Osteoblast (primary cell): ENCODE results near the gene ATXN1L. TPM values are rescaled to one million over a fixed set of nuclear protein-coding genes. Genes with fewer than 3 reads are reported as not detected.

ENCODE experiments used
- DNase-seq: peaks from one replicate; pipeline ENCODE4 v3.0.0; 2011; ENCODE audit warnings: low spot score, mixed read lengths; ENCODE audit not compliant: insufficient read length; ENCODE audit errors: missing footprints
- H2AFZ ChIP-seq: 2 replicates; pipeline ENCODE4 v1.6.0; 2011; ENCODE audit warnings: mild to moderate bottlenecking, low read length
- H3K27ac ChIP-seq: 2 replicates; pipeline ENCODE4 v1.5.1; 2011; ENCODE audit warnings: mild to moderate bottlenecking, low read depth, low read length, moderate library complexity
- H3K27me3 ChIP-seq: 2 replicates; pipeline ENCODE4 v1.6.0; 2012; ENCODE audit warnings: mild to moderate bottlenecking, control low read depth, inconsistent platforms, low read length, moderate library complexity; ENCODE audit not compliant: insufficient read depth
- H3K36me3 ChIP-seq: 2 replicates; pipeline ENCODE4 v1.5.1; 2011; ENCODE audit warnings: mild to moderate bottlenecking, low read length, control low read depth, moderate library complexity; ENCODE audit not compliant: insufficient read depth
- H3K4me1 ChIP-seq: 2 replicates; pipeline ENCODE4 v1.5.1; 2011; ENCODE audit warnings: mild to moderate bottlenecking, low read length, control low read depth, moderate library complexity; ENCODE audit not compliant: insufficient read depth
- H3K4me2 ChIP-seq: 2 replicates; pipeline ENCODE4 v1.6.0; 2011; ENCODE audit warnings: mild to moderate bottlenecking, low read length; ENCODE audit not compliant: insufficient read depth
- H3K4me3 ChIP-seq: fragments of 200-600 bp; sonication (generic); 3 replicates; pipeline ENCODE4 v1.5.1; 2012; ENCODE audit warnings: mild to moderate bottlenecking, low read length, inconsistent platforms; ENCODE audit not compliant: insufficient read depth
- H3K79me2 ChIP-seq: 2 replicates; pipeline ENCODE4 v1.6.0; 2012; ENCODE audit warnings: mild to moderate bottlenecking, low read length, control low read depth, inconsistent platforms; ENCODE audit not compliant: insufficient read depth
- H3K9me3 ChIP-seq: 2 replicates; pipeline ENCODE4 v1.5.1; 2011; ENCODE audit warnings: low read depth, low read length, control low read depth
- H4K20me1 ChIP-seq: 2 replicates; pipeline ENCODE4 v1.6.0; 2012; ENCODE audit warnings: mild to moderate bottlenecking, low read length, control low read depth; ENCODE audit not compliant: insufficient read depth
- CTCF ChIP-seq: IDR thresholded peaks from 2 replicates; pipeline ENCODE4 v1.5.1; 2011; ENCODE audit warnings: mild to moderate bottlenecking, low read depth, low read length, moderate library complexity; ENCODE audit errors: extremely low read depth
- total RNA-seq: library from RNA; depleted of rRNA; stranded (reverse); fragments of >200 nt; gene quantifications from 2 replicates; pipeline ENCODE4 v1.2.3, GENCODE V29; 2012

ATXN1L gene
- total RNA-seq, 1 donor, result 15.9 TPM

DNA sequence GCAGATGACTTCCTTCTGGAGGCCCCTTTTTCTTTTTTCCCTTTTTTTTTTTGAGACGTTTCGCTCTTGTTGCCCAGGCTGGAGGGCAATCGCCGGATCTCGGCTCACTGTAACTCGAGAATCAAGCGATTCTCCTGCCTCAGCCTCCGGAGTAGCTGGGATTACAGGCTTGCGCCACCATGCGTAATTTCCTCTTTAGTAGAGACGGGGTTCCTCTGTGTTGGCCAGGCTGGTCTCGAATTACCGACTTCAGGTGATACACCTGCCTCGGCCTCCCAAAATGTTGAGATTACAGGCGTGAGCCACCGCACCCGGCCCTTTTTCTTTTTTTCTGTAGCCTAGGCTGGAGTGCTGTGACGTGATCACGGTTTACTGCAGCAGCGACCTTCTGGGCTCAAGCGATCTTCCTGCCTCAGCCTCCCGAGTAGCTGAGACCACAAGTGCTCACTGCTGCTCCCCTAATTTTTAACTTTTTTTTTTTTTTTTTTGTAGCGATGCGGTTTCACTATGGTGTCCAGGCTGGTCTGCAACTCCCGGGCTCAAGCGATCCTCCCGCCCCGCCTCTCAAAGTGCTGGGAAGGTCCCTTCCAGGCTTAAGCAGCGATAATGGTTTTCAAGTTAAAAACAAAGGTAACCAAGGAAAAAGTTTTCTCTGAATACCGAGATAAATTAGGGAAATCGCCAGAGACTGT, 48.6 kb downstream of the ATXN1L start:
- Histone ChIP-seq H2AFZ (peak overlapping the region; percentile 92), H3K4me3 (peak overlapping the region; percentile 100), H3K27ac (peak overlapping the region; percentile 97), H4K20me1 (peaks cover 23% of the 10 kb centered on the region), H3K36me3 (peaks cover 6% of the 10 kb centered on the region), H3K4me1 (peaks cover 13% of the 10 kb centered on the region), H3K79me2 (peaks cover 41% of the 10 kb centered on the region), H3K4me2 (peak overlapping the region; percentile 97), H3K9me3 (no peaks in the 10 kb centered on the region), H3K27me3 (no peaks in the 10 kb centered on the region)
- TF ChIP-seq CTCF, result no peak
- peak; percentile 71 for DNase-seq

DNA sequence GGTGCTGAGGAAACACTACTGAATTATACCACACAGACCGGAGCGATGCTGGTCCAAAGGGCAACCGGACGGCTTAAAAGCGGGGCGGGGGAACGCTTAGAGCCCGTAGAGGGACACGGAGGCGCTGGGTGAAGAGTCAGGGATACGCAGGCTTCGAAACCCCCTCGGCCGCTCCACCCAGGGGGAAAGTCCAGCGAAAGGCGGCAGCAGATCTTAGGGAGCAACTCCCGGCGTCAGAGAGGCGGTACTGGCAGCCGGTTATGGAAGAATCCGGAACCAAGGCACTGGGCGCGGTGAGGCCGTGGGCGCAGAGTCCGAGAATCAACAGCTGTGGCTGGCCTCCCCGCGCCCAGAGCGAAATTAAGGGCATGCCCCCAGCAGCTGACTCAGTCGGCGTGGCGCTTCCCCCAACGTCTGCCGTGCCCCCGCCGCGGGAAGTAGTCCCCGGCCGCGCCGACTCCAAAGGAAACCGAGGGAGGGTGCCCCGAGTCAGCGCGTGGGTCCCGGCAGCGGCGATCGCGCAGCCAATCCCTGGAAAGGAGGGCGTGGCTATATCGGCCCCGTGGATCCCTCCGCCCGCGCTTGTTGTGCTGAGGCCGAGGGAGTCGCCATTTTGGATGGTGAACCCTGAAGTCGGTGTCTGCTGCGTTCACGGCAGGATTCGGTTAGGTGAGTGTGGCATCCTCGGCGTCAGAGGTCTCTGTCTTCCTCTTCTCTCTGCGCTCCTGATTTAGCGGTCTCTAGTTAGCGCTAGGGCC, 49.3 kb downstream of the ATXN1L start, which contains the start of gene IST1:
IST1 (plus strand) TSS at position 611 of the 758 bp plus-strand sequence. CDS start 20,110 bp downstream, outside the sequence.
- Histone ChIP-seq H3K27ac (peak within 1 kb of the TSS; percentile 97), H4K20me1 (peaks cover 26% of the 10 kb centered on the region), H3K27me3 (no peaks in the 10 kb centered on the region), H3K4me2 (peak within 1 kb of the TSS; percentile 97), H2AFZ (peak within 1 kb of the TSS; percentile 98), H3K9me3 (no peaks in the 10 kb centered on the region), H3K36me3 (peaks cover 7% of the 10 kb centered on the region), H3K4me1 (peaks cover 14% of the 10 kb centered on the region), H3K79me2 (peaks cover 48% of the 10 kb centered on the region), H3K4me3 (peak within 1 kb of the TSS; percentile 100)
- peak; percentile 98 for DNase-seq
- TF ChIP-seq CTCF, result no peak

- H2AFZ ChIP-seq, result peak overlapping the region; percentile 98
- no peaks in the 10 kb centered on the region for H3K9me3 ChIP-seq
- H3K4me3 ChIP-seq, result peak overlapping the region; percentile 100
- no peak for TF ChIP-seq CTCF
- DNase-seq, result no peak
- peak overlapping the region; percentile 91 for H3K4me2 ChIP-seq
- H3K4me1 ChIP-seq, result peaks cover 19% of the 10 kb centered on the region
- peaks cover 33% of the 10 kb centered on the region for H4K20me1 ChIP-seq
- peaks cover 7% of the 10 kb centered on the region for H3K36me3 ChIP-seq
- H3K79me2 ChIP-seq, result peaks cover 55% of the 10 kb centered on the region
- no peaks in the 10 kb centered on the region for H3K27me3 ChIP-seq
- H3K27ac ChIP-seq, result peak overlapping the region; percentile 97
Observed at GRCh38 chr16:71895679-71896365, 50.0 kb downstream of the ATXN1L start.
